Mucosa of descending colon (tissue), 3 donors: Measurements from ENCODE around the gene ERC1. TPM values are rescaled to one million over a fixed set of nuclear protein-coding genes. Genes with fewer than 3 reads are reported as not detected.

Experiments used
- ATAC-seq: fragments of 200-7000 bp; cut with Tn5 transposase; one replicate; pipeline ENCODE4 v1.9.1; 2020; ENCODE audit warnings: mild to moderate bottlenecking, moderate library complexity
- DNase-seq, 3 donors: peaks; one replicate each; pipeline ENCODE4 v3.0.0-alpha.2; 2020
- H3K36me3 ChIP-seq: fragments of 200-600 bp; one replicate; pipeline ENCODE4 v1.8.0; 2021; ENCODE audit warnings: low read depth, mild to moderate bottlenecking
- H3K4me1 ChIP-seq: fragments of 200-600 bp; one replicate; pipeline ENCODE4 v1.8.0; 2021; ENCODE audit warnings: low read depth, mild to moderate bottlenecking
- H3K4me3 ChIP-seq: fragments of 200-600 bp; one replicate; pipeline ENCODE4 v1.8.0; 2021; ENCODE audit warnings: mild to moderate bottlenecking
- H3K9me3 ChIP-seq: fragments of 200-600 bp; one replicate; pipeline ENCODE4 v1.8.0; 2021; ENCODE audit warnings: mild to moderate bottlenecking
- CTCF ChIP-seq: fragments of 200-600 bp; IDR thresholded peaks from one replicate; pipeline ENCODE4 v1.8.0; 2022; ENCODE audit warnings: antibody characterized with exemption, mild to moderate bottlenecking
- intact Hi-C, 2 donors: fragments of 100-400 bp; cut with DNase I in 1 of 2; cut with micrococcal nuclease in 1 of 2; formaldehyde crosslinking; loops; one replicate each; pipeline versions ENCODE4 v1.11.0 to v1.11.1; 2022; cut with DNase I, micrococcal nuclease
- total RNA-seq, 3 donors: library from RNA; stranded (reverse); fragmentation: NEBNext Ultra II Directional in 2 of 3; extraction: Animal tissue kit (Norgen Biotek cat#: 25700) in 2 of 3; gene quantifications; one replicate each; pipeline versions ENCODE4 v1.2.1 to v1.2.4, GENCODE V29; 2021 to 2023
- donor health status: DM: no; HTN: no; CAD: no; lungs with moderate emphysema.
- donor health status: DM: no; HTN: no; CAD: no.
- donor health status: DM: no; HTN: yes; CAD: no.

Gene ERC1
- total RNA-seq, 3 donors from 2014 or later = 42.6 to 76.3 (median 49.6) TPM

- ATAC-seq (no peak), DNase-seq (no peak)
- Histone ChIP-seq H3K9me3 (no peaks in the 10 kb centered on the region), H3K4me1 (no peaks in the 10 kb centered on the region), H3K36me3 (no peaks in the 10 kb centered on the region), H3K4me3 (no peak overlapping the region)
- intact Hi-C loops = no loop called here
- no peak for TF ChIP-seq CTCF
These were observed 191.0 kb downstream of the ERC1 start for GRCh38 chr12:1182069-1182468.

DNA sequence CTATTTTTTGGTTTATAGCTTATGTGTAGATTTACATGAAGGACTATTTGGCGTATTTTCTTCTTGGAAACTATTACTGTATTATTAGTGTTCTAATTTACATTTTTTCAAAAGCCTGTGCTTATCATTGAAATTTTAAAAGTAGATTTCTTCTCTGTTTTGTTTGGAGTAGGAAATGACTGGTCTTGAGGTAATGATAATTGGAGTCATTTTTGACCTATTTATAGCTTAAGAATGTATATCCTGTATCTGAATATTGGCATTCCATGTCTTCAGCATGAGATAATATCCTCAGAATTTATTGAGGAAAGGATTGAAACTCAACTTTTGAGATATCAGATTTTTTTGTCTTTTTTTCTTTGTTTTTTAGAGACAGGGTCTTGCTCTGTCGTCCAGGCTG, 193.4 kb downstream of the ERC1 start:
- DNase-seq = no peak
- Histone ChIP-seq H3K9me3 (no peaks in the 10 kb centered on the region), H3K4me1 (no peaks in the 10 kb centered on the region), H3K36me3 (no peaks in the 10 kb centered on the region), H3K4me3 (no peak overlapping the region)
- ATAC-seq = no peak
- no peak for TF ChIP-seq CTCF
- intact Hi-C loops = no loop called here

DNA sequence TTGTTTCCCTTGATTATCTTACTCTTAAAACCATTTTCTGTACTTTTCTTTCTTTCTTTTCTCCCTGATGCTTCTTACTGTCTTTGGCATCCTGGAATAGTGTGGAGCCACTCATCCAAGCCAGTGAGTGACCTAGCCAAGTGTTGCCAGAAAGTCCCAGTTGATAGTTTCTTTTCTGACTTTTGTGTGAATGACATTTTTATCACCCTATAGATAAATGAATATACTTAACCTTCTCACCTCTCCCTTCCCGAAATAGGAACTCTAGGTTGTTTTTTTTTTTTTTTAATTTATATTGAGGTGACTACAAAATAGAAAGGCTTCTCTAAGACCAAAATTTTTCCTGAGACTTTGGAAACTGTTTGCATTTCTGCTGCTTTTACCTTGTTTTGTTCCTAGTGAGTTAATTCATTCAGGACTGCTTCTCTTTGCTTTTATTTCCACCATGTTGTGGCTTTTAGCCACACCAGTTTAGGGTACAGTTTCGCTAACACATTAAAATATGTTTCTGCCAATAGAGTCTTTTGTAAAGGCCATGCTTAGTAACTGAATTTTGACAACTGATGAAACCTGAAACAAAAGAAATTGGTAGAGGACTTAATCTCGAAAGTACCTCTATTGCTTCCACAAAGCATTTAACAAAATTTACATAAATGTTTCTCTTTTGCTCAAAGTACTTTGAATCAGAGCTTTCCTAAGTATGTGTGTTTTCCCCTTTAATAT, 194.6 kb downstream of the ERC1 start:
- H3K4me3 ChIP-seq = no peak overlapping the region
- intact Hi-C loops = no loop called here
- DNase-seq = no peak
- no peaks in the 10 kb centered on the region for H3K4me1 ChIP-seq
- H3K9me3 ChIP-seq = no peaks in the 10 kb centered on the region
- ATAC-seq = no peak
- no peak for TF ChIP-seq CTCF
- H3K36me3 ChIP-seq = no peaks in the 10 kb centered on the region

GRCh38 chr12:1186298-1186697, 195.3 kb downstream of the ERC1 start:
- H3K4me1 ChIP-seq = no peaks in the 10 kb centered on the region
- DNase-seq (no peak), ATAC-seq (no peak)
- H3K4me3 ChIP-seq = no peak overlapping the region
- no peaks in the 10 kb centered on the region for H3K36me3 ChIP-seq
- intact Hi-C loops = no loop called here
- H3K9me3 ChIP-seq = no peaks in the 10 kb centered on the region
- TF ChIP-seq CTCF = no peak

GRCh38 chr12:1188016-1188415, 197.0 kb downstream of the ERC1 start:
- intact Hi-C loops = no loop called here

More at GRCh38 chr12:1188016-1188415, 197.0 kb downstream of the ERC1 start:
- no peak for DNase-seq
- Histone ChIP-seq H3K4me1 (no peaks in the 10 kb centered on the region), H3K9me3 (no peaks in the 10 kb centered on the region), H3K36me3 (no peaks in the 10 kb centered on the region), H3K4me3 (no peak overlapping the region)
- no peak for TF ChIP-seq CTCF
- no peak for ATAC-seq
